HG02870 (cell line): ENCODE data around the gene PPP5C.
"Not testable (repeated sequence)": the region's sequence is repeated elsewhere in the genome, so short reads cannot be mapped to it uniquely, and the experiment has no call there.

ENCODE experiments used
- ATAC-seq: cut with Tn5 transposase; IDR thresholded peaks from one replicate; pipeline ENCODE4 v1.9.1; 2021; ENCODE audit warnings: mild to moderate bottlenecking, moderate library complexity; ENCODE audit not compliant: unreplicated experiment

PPP5C gene

DNA sequence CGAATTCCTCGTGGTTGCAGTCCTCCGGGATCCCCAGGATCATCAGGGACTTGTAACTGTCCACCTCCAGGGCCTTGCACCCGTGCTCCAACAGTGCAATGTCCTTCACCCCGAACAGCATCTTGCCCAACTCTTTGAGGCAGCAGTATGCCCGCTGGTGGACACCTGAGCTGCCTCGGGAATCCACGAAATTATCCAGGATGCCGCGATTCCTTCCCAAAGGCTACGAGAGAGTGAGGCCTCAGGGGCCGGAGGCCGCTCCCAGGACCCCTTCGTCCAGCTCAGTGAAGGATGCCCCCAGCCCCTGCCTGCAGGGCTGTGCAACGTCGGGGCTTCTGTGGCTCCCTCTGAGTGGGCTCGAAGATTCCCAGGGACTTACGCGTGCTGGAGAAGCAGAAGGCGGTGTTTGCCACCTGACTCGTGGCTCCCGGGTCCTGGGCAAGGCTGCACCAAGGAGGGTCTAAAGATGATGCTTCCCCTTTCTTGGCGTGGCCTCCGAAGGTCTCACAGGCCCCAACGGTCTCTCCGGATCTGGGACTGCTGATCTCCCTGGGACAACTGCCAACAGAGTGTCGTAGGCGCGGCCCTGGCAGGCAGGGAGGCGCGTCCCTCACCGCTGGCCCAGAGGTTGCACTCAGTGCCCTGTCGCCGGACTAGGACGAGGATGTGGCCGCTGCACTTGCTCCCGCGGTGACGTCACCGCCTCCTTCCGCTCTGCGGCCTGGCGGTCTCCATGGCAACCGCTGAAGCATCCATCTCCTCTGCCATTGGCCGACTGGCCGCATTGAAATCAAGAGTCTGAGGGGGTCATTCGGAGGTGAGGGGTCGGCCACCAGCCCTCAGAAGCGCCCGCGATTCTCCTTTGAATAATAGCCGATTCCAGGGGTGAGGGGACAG lies 81.6 kb downstream of the PPP5C start, which contains the start of gene PNMA8C:
Gene PNMA8C, minus strand, starts transcription at position 698 of the 897 bp plus-strand sequence. Its CDS starts 577 bp downstream, at position 121.
- no peak for ATAC-seq

DNA sequence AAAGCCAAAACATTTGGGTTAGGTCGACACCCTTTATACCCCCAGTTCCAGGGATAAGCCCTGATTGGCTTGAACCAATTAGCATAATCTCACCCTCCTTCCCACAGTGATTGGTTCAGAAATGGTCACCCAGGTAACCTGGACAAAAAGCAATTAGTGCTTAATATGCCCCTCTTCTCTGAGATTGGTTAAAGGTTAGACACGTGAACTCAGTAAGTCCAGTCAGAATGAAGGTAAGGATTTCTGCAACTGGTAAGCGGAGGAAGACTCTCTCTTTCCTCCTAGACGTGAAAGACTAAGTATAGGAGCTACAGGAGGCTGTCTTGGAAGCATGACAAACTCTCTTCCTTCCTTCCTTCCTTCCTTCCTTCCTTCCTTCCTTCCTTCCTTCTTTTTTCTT lies 83.1 kb downstream of the PPP5C start:
- no peak for ATAC-seq

DNA sequence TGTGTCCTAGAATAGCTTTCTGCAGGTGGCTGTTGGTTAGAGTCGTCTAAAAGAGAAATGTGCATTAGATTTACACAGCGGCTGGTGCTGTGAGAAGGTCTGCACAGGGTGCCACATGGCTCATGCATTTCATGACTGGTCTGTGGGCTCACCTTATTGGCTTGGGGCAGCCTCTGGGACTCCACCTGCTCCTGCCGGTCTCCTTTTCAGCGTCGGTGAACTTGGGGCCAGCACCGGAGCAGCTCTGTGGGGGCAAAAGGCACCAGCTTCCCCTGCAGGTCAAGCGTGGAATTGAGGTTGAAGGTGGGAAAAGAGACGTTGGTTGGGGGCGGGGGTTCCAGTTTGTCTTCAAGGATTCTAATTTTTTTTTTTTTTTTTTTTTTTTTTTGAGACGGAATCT lies 84.9 kb downstream of the PPP5C start:
- no peak for ATAC-seq

DNA sequence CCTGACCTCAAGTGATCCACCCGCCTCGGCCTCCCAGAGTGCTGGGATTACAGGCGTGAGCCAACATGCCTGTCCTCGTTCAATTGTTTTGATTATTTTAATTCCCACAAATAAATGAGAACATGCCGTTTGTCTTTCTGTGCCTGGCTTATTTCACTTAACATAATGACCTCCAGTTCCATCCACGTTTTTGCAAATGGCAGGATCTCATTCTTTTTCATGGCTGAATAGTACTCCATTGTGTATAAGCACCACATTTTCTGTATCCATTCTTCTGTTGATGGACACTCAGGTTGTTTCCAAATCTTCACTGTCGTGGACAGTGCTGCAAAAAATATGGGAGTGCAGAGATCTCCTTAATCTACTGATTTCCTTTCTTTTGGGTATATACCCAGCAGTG lies 86.6 kb downstream of the PPP5C start:
- ATAC-seq = not testable (repeated sequence)

DNA sequence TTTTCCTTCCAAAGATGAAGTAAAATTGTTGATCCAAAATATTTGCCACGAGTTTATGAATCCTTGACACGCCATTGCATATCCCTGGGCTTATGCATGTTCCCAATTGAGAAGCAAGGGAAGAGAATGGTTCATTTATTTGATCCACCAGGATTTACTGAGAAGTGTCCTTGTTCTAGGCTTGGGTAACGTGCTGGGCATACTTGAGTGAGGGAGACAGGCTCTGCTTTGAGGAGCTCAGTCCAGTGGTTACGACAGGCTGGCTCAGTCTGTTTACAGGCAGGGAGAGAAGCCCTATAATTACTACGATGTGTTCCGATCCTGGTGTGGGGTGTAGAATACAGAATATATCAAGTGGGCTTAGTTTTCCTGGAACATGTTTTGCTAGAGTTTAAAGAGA lies 88.1 kb downstream of the PPP5C start:
- no peak for ATAC-seq

DNA sequence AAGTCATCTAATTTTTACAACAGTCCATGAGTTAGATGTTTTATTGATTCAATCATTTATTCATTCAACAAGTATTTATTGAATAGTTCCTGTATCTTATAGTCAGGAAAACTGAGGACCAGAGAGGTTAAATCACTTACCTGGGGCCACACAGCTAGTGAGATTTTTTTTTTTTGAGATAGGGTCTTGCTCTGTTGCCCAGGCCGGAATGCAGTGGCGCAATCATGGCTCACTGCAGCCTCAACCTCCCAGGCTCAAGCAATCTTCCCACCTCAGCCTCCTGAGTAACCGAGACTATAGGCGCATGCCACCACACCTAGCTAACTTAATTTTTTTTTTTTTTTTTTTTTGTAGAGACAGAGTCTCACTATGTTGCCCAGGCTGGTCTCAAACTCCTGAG lies 88.8 kb downstream of the PPP5C start:
- ATAC-seq = not testable (repeated sequence)
